Epithelial cell of esophagus (primary cell): ENCODE data around the gene PLEKHO2.

Experiments used
- DNase-seq: peaks from one replicate; pipeline ENCODE4 v3.0.0; 2010; ENCODE audit warnings: low read depth
- H3K4me3 ChIP-seq: 2 replicates; pipeline ENCODE4 v1.5.1; 2011; ENCODE audit warnings: mild to moderate bottlenecking, low read length, control low read depth
- TF ChIP-seq, protein P1 (sequence below): IDR thresholded peaks from 2 replicates; pipeline ENCODE4 v1.5.1; 2011; ENCODE audit warnings: low read depth, mild to moderate bottlenecking, low read length, control low read depth, inconsistent platforms; ENCODE audit not compliant: insufficient read depth; ENCODE audit errors: missing control alignments

Gene PLEKHO2

DNA sequence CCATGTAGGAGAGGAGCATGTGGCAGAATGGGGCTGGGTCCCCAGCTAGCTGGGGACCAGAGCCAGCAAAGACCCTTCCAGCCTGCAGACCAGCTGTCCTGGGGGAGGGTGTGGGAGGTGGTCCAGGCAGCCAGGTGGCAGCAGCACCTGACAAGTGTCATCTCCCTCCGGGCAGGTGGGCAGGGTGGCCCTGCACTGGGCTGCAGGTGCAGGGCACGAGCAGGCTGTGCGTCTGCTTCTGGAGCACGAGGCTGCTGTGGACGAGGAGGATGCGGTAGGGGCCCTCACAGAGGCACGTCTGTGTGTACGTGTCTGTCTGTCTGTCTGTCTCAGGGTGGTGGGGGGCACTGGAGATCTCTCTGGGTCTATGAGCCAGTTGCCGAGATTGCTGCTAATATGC lies 75.5 kb downstream of the PLEKHO2 start:
- TF ChIP-seq, protein P1, sequence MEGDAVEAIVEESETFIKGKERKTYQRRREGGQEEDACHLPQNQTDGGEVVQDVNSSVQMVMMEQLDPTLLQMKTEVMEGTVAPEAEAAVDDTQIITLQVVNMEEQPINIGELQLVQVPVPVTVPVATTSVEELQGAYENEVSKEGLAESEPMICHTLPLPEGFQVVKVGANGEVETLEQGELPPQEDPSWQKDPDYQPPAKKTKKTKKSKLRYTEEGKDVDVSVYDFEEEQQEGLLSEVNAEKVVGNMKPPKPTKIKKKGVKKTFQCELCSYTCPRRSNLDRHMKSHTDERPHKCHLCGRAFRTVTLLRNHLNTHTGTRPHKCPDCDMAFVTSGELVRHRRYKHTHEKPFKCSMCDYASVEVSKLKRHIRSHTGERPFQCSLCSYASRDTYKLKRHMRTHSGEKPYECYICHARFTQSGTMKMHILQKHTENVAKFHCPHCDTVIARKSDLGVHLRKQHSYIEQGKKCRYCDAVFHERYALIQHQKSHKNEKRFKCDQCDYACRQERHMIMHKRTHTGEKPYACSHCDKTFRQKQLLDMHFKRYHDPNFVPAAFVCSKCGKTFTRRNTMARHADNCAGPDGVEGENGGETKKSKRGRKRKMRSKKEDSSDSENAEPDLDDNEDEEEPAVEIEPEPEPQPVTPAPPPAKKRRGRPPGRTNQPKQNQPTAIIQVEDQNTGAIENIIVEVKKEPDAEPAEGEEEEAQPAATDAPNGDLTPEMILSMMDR = no peak
- DNase-seq = no peak
- H3K4me3 ChIP-seq = no peak overlapping the region
